ENCODE measurements around the gene NETO2.

DNA sequence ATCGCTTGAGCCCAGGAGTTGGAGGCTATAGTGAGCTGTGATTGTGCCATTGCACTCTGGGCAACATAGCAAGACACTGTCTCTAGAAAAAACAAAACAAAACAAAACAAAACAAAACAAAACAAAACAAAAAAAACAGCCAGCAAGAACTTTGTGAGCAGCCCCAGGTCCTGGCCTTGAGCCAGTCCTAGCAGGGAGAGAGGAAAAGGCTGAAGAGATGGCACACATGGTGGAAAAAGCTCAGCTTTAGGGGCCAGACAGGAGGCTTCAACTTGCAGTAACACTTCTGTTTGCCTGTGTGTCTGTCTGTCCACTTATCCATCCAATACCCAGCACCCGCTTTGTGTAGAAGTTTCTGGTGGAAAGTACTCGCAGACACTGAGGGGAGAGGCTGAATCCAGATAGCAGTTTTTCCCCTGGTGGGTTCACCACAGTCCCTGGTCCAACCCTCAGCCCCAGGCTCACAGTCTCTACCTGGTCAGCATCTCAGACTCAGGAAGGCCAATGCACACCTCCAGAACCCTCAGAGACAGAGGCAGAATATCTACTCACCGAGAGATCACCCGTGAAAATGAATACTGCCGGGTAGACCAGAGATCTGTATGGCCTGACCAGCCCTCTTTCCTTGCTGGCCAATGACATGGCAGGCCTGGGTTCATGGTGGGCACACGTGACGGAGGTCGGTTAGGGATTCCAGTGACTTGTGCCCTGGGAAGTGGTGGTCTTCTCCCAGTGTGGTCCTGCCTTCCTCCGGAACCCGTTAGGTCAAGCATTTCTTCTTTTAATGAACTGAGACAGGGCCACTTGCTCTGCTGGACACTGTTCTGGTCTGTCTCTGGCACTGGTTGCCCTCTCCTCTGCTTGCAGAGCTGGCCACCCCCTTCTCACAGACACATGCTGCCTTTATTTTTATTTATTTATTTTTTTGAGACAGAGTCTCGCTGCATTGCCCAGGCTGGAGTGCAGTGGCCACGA lies 90.8 kb downstream of the NETO2 start:
- TF ChIP-seq, protein P1, sequence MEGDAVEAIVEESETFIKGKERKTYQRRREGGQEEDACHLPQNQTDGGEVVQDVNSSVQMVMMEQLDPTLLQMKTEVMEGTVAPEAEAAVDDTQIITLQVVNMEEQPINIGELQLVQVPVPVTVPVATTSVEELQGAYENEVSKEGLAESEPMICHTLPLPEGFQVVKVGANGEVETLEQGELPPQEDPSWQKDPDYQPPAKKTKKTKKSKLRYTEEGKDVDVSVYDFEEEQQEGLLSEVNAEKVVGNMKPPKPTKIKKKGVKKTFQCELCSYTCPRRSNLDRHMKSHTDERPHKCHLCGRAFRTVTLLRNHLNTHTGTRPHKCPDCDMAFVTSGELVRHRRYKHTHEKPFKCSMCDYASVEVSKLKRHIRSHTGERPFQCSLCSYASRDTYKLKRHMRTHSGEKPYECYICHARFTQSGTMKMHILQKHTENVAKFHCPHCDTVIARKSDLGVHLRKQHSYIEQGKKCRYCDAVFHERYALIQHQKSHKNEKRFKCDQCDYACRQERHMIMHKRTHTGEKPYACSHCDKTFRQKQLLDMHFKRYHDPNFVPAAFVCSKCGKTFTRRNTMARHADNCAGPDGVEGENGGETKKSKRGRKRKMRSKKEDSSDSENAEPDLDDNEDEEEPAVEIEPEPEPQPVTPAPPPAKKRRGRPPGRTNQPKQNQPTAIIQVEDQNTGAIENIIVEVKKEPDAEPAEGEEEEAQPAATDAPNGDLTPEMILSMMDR (IDR thresholded peaks at IDR 0.05): no peak
- TF ChIP-seq POLR2A (IDR thresholded peaks at IDR 0.05; ENCODE audit: low read depth) (no peak), POLR2AphosphoS5 (IDR thresholded peaks at IDR 0.05) (no peak)

Measured in esophagus muscularis mucosa (tissue), 3 donors.